Activated T-cell treated with anti-CD3 and anti-CD28 coated beads, Interleukin-2, amount 50 U/mL, for 1 hour (primary cell): ENCODE data around the gene ENGASE.
"Not testable (repeated sequence)": the region's sequence is repeated elsewhere in the genome, so short reads cannot be mapped to it uniquely, and the experiment has no call there.

ENCODE experiments used
- DNase-seq: peaks from one replicate; pipeline ENCODE4 v3.0.0-alpha.2; 2020

Gene ENGASE, protein sequence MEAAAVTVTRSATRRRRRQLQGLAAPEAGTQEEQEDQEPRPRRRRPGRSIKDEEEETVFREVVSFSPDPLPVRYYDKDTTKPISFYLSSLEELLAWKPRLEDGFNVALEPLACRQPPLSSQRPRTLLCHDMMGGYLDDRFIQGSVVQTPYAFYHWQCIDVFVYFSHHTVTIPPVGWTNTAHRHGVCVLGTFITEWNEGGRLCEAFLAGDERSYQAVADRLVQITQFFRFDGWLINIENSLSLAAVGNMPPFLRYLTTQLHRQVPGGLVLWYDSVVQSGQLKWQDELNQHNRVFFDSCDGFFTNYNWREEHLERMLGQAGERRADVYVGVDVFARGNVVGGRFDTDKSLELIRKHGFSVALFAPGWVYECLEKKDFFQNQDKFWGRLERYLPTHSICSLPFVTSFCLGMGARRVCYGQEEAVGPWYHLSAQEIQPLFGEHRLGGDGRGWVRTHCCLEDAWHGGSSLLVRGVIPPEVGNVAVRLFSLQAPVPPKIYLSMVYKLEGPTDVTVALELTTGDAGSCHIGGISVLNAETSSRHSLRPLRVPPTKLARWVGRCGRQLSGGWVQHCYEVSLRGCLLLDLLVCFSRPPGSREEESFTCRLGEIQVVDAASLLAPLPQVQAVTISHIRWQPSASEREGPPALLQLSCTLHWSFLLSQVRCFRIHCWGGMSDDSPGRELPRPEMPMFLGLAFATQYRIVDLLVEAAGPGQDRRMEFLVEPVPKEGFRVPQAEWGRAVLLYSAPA

DNA sequence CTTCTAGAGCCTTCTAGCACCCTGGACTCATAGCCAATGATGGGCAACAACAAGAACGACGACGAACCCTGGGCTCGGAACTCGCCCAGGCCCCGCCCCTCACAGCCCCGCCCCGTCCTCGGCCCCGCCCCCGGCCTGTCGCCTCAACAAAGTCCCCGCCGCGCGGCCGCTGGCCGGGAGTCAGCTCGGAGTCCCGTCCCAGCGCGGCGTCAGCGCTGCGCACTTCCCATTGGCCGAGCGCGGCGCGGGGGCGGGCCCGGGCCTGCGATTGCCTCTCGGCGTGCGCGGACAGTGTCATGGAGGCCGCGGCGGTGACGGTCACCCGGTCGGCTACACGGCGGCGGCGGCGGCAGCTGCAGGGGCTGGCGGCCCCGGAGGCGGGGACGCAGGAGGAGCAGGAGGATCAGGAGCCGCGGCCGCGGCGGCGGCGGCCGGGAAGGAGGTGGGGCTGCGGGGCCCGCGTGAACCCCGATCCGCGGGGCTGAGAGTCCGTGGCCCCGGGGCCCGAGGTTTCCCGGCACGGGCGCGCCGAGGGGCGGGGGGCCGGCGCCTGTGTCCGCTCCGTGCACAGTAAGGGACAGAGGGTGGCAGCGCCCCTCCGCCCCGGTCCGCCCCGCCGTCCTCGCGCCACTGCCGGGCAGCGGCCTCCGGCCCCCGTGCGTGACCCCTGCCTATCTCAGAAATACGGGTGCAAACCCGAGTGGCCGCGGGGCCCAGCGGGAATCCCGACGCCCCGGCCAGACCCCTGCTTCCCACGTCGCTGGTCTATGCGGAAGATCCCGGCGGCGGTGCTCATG, at the start of gene ENGASE:
Gene ENGASE (plus strand): TSS at position 176 of the 797 bp plus-strand sequence. CDS start 121 bp downstream, at position 297.
- DNase-seq, result peak; percentile 91

DNA sequence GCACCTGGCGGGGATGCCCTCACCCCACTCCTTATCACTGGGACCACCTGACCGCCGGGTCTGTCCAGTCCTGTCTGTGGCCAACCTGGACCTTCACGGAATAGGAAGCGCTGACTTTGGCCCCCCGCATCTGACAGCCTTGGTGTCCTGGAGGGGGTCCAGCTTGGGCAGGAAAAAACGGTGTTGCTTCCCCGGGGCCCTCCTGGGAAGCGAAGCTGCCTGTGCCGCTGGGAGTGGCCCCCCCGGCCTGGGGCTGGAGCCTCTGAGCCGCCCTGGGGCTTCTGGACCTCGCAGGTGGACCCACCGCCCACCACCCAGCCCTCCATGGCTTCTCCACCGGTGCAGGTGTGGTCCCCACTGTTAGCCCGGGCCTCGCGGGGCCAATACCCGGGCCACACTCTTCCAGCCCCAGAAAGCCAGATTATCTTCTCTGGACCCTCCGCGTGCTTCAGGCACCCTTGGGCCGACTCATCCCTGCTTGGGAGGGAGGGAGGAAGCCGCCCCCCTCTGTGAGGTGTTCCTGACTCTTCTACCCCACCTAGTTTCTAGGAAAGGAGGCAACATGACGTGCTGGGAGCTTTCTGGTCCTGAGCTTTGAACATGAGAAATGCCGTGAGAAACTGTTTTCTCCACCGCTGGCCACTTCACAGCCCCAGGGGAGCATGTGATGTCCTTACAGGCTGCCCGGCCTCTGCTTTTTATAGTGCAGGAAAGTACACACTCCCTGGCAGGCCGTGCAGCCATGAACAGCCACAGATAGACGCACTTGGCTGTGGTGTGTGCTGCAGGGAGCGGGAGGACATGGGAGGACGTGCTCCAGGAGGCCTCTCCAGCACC, 49.5 kb upstream of the ENGASE start:
- no peak for DNase-seq

DNA sequence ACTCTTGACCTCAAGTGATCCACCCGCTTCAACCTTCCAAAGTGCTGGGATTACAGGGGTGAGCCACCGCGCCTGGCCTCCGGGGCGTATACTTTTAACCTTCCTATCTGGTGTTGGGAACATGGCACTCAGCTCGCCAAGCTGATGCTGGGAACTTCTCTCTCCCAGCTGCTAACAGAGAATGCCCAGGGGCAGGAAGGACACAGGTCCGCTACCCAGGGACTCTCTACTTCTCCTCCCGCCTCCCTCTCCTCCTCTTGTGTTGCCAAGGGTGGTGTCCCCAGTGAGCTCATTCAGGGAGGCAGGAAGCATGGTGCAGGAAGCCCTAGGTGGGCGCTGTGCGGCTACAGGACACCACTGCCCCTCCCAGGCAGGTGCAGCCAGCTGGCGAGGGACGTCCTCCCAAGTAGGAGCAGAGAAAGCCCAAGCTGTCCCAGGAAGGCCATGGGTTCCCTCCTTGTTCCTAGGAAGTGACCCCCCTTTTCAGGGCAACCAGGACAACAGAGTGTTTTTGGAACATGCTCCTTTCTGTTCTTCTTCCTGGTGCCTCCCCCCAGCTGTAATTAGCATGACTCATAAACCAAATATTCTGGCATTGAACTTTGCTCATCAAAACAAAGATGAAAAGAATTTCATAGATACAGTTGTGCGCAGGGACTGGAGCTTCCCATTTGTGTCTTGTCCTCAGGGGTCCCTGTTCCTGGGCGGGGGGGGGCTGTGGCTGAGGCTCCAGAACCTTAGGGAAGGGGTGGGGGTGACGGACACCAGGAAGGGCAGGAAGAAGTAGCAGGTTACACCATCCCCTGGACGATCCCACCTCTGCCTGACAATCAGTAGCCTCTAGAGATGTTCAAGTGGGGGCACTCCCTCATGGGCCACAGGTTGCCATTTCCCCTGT, 48.0 kb upstream of the ENGASE start:
- DNase-seq, result no peak

- no peak for DNase-seq
Measured at GRCh38 chr17:79027274-79027924, 47.2 kb upstream of the ENGASE start.

GRCh38 chr17:79027925-79028491, 46.6 kb upstream of the ENGASE start:
- no peak for DNase-seq

- DNase-seq, result no peak
Measured at GRCh38 chr17:79028496-79029326, 45.9 kb upstream of the ENGASE start.

- no peak for DNase-seq
Measured at GRCh38 chr17:79029327-79030009, 45.2 kb upstream of the ENGASE start.

- not testable (repeated sequence) for DNase-seq
Measured at GRCh38 chr17:79030636-79031035, 44.0 kb upstream of the ENGASE start.

DNA sequence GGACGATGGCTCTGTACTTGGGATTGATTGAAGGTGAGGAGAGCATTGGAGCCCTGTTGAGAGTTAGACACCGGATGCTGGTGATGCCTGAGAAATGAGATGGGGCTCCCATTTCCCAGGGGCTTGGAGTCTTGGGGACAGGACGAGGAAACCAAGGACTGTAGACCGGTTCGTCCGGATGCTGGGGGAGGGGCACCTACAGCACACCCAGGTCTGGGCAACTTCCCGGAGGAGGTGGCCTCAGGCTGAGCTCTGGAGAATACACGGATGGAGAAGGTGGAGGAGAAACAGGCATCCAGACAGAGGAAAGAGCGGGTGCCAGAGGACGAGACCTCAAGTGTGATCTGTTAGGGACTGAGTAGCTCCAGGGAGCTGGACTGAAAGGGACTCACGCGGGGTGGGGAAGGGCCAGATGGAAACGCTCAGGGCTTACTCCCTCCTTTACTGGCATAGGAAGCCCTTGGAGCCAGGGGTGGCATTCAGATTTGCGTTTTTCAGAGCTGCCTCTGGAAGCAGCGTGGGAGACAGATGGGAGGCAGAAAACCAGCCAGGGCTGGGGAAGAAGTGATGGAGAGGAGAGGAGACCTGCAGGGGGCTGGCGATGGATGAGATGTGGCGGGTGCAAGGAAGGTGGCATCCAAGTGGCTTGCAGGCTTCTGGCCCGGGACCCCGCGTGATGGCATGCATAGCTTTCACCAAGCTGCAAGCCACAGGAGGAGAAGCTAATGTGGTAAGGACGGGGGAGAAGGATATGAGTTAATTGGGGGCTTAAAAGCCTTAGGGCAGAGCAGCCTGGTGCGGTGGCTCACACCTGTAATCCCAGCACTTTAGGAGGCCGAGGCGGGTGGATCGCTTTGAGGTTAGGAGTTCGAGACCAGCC, 42.4 kb upstream of the ENGASE start:
- no peak for DNase-seq

GRCh38 chr17:79033046-79033616, 41.5 kb upstream of the ENGASE start:
- no peak for DNase-seq

GRCh38 chr17:79033741-79034501, 40.7 kb upstream of the ENGASE start:
- DNase-seq, result no peak

- no peak for DNase-seq
Measured at GRCh38 chr17:79034931-79035485, 39.6 kb upstream of the ENGASE start.

GRCh38 chr17:79035686-79036085, 38.9 kb upstream of the ENGASE start:
- DNase-seq, result no peak

DNA sequence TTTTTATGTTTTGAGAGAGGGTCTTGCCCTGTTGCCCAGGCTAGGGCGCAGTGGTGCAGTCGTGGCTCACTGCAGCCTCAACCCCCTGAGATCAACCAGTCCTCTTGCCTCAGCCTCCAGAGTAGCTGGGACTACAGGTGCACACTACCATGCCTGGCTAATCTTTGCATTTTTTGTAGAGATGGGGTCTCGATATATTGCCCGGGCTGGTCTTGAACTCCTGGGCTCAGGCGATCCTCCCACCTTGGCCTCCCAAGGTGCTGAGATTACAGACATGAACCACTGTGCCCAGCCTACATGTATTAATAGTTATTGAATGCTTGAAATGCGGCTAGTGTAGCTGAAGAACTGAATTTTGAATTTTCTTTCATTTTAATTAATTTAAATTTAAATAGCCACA, 38.4 kb upstream of the ENGASE start:
- no peak for DNase-seq

DNA sequence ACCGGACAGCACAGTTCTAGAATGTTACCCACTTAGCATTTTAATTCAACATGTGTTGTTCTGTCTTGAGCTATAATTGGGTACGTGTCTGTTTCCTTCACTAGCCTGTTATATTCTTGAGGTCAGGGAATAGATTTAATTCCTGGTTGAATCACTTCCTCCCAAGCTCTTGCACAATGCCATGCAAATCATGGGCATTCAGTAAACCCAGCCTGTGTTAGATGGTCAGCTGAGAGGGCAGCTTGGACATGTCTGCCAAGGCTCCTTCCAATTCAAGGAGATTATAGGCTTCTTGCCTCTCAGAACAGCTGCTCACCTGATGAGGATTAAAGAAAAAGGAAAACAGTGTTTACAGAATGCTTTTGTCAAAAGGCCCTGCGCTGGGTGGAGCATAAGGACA, 38.0 kb upstream of the ENGASE start:
- no peak for DNase-seq

DNA sequence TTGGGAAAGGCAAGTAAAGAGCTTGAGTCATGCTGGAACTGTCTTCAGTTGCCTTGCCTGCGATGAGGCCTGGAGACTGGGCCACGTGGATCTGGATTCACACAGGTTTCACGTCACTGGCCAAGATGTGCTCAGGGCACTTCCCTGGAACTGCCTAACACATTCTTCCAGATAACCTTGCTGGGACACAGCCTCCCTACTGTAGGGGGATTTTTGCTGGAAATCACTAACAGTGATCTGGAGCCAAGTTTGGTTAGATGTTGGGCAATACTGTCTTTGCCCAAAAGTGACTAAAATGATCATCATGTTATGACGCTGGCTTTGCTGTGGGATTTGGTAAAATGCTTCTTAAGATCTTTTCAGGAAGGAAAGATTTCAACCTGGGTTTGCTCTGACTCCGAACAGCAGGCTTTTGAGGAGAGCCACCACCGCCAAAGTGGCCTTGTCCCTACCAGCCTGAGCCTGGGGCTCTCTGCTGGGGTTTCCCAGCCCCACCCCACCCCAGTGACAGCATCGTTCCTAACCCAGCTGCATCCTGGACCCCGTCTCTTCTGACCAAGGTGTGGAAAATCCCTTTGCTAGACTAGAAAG, 36.0 kb upstream of the ENGASE start:
- no peak for DNase-seq
